ENCODE measurements around the gene PRF1.
"Not testable (repeated sequence)": the region's sequence is repeated elsewhere in the genome, so short reads cannot be mapped to it uniquely, and the experiment has no call there.

Gene PRF1

GRCh38 chr10:70602665-70603448 is at the start of gene PRF1:
Gene PRF1, minus strand, starts transcription at chr10:70602741. Its CDS starts 1,839 bp downstream, at chr10:70600902.
- in situ Hi-C loops (cut with HindIII; ENCODE audit: low sequenced_read_pairs), result no loop called here

GRCh38 chr10:70651661-70652060 is 49.1 kb upstream of the PRF1 start:
- in situ Hi-C loops (cut with HindIII; ENCODE audit: low sequenced_read_pairs), result no loop called here

DNA sequence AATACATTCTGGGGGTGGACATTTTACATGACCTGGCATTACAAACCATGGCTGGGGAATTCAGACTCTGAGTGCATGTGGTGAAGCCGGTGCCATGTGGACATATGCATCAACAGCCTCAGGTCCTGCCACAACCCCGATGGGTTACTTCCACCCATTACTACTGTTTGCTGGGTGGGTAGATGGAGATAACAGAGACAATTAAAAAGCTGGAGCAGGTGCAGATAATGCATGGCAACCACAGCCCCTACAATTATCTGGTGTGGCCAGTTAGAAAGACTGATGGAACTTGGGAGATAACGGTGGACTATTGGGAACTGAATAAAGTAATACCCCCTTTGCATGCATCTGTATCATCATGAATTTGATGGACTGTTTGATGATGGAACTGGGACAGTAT is 48.2 kb upstream of the PRF1 start:
- in situ Hi-C loops (cut with HindIII; ENCODE audit: low sequenced_read_pairs), result no loop called here

- in situ Hi-C loops (cut with HindIII; ENCODE audit: low sequenced_read_pairs), result no loop called here
Measured at GRCh38 chr10:70650104-70650503, 47.6 kb upstream of the PRF1 start.

DNA sequence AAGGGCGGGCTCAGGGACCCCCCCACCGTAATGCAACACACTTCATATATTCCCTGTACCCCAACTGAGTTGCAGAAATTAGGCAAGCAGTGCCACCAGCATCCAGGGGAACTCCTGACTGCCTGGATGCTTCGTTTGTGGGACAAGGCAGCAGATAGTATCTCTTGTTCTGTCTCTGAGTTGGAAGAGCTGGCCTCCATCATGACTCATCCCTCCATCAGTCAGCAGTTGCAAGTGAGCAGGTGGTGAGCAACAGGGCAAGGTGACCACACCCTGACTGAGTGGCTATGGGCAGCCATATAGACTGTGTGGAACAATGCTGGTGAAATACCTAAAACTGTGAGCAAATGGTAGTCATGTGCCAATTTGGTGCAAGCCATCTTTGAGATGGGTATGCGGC is 47.0 kb upstream of the PRF1 start:
- in situ Hi-C loops (cut with HindIII; ENCODE audit: low sequenced_read_pairs), result no loop called here

DNA sequence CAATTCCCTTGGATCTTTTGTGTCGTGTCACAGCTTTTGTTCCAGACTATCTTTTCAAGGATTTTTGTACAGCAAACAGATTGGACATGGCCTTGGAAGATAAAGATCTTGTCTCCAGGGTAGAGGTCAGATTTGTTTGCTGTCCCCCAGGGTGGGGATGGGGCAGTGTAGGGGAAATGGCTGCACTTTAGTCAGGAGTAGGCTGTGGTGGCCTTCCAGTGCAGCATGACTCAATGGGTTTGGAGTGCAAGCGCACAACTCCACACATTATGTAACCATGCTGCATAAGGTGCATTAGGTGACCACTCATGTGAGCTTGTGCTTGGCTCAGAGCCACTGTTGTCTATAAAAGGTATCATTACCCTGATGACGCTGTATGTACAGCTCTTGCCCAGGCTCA is 45.9 kb upstream of the PRF1 start:
- in situ Hi-C loops (cut with HindIII; ENCODE audit: low sequenced_read_pairs), result no loop called here

GRCh38 chr10:70647086-70647485 is 44.5 kb upstream of the PRF1 start:
- in situ Hi-C loops (cut with HindIII; ENCODE audit: low sequenced_read_pairs), result no loop called here

- in situ Hi-C loops (cut with HindIII; ENCODE audit: low sequenced_read_pairs), result not testable (repeated sequence)
Measured at GRCh38 chr10:70644959-70645358, 42.4 kb upstream of the PRF1 start.

- in situ Hi-C loops (cut with HindIII; ENCODE audit: low sequenced_read_pairs), result not testable (repeated sequence)
Measured at GRCh38 chr10:70643272-70643671, 40.7 kb upstream of the PRF1 start.

DNA sequence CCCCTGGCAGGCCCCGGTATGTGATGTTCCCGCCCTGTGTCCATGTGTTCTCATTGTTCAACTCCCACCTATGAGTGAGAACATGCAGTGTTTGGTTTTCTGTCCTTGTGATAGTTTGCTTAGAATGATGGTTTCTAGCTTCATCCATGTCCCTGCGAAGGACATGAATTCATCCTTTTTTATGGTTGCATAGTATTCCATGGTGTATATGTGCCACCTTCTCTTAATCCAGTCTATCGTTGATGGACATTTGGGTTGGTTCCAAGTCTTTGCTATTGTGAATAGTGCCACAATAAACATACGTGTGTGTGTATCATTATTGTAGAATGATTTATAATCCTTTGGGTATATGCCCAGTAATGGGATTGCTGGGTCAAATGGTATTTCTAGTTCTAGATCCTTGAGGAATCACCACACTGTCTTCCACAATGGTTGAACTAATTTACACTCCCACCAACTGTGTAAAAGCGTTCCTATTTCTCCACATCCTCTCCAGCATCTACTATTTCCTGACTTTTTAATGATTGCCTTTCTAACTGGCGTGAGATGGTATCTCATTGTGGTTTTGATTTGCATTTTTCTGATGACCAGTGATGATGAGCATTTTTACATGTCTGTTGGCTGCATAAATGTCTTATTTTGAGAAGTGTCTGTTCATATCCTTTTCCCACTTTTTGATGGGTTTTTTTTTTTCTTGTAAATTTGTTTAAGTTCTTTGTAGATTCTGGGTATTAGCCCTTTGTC is 37.3 kb upstream of the PRF1 start:
- in situ Hi-C loops (cut with HindIII; ENCODE audit: low sequenced_read_pairs), result not testable (repeated sequence)

DNA sequence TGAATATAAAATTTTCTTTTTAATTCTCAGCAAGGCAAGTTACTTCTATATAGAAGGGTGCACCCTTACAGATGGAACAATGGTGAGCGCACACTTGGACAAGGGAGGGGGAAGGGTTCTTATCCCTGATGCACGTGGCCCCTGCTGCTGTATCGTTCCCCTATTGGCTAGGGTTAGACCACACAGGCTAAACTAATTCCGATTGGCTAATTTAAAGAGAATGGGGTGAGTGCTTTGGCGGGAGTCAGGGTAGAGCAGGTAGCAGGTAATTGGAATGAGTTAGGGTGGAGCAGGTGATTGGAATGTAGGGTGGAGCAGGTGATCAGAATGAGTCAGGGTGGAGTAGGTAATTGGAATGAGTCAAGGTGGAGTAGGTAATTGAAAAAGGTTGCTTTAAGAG is 32.0 kb upstream of the PRF1 start:
- in situ Hi-C loops (cut with HindIII; ENCODE audit: low sequenced_read_pairs), result not testable (repeated sequence)

GRCh38 chr10:70634011-70634410 is 31.5 kb upstream of the PRF1 start:
- in situ Hi-C loops (cut with HindIII; ENCODE audit: low sequenced_read_pairs), result no loop called here

- in situ Hi-C loops (cut with HindIII; ENCODE audit: low sequenced_read_pairs), result not testable (repeated sequence)
Measured at GRCh38 chr10:70631735-70632134, 29.2 kb upstream of the PRF1 start.

DNA sequence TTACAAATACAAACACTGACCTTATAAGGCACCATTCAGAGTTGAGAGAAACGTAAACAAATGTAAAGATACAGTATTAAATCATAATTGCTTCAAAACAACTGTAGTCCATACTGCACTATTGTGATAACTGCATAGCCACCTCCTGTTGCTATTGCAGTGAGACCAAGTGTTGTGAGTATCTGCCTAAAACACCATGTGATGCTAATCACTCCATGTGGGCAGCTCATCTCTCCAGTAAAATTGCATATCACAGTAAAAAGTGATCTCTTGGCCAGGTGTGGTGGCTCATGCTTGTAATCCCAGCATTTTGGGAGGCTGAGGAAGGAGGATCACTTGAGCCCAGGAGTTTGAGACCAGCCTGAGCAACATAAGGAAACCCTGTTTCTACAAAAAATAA is 26.8 kb upstream of the PRF1 start:
- in situ Hi-C loops (cut with HindIII; ENCODE audit: low sequenced_read_pairs), result no loop called here

GRCh38 chr10:70626056-70626455 is 23.5 kb upstream of the PRF1 start:
- in situ Hi-C loops (cut with HindIII; ENCODE audit: low sequenced_read_pairs), result no loop called here

DNA sequence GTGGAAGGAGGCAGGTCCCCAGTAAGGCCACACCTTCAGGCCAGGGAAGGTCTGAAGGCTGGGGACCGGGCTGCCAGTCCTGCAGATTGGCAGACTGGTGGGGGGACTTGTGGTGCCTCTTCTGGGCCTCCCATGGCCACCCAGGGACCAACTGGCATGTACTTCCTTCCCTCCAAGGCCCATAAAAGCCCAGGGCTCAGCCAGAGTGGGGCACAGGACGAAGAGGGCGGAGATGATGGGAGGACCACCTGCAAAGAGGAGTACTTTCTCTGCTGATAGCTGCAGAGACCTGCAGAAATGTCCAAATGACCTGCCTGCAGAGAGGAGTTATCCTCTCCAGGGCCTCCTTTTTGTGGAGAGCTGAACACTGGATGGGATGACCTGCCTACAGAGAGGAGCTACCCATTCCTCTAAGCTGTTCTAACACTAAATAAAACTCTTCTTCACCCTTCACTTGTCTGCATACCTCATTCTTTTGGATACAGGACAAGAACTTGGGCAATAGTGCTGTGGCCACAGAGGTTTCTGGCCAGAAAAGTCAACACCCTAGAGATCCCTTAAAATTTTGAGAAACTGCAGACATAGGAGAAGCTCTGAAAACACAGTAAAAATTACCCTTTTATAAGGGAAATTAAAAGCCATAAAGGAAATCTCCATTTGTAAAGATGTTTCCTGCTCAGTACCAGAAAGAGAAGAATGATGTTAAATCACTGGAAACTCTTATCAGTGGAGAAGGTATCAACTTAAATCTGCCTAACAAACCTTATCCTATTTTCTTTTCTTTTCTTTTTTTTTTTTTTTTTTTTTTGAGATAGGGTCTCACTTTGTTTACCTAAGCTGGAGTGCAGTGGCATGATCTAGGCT is 20.7 kb upstream of the PRF1 start:
- in situ Hi-C loops (cut with HindIII; ENCODE audit: low sequenced_read_pairs), result no loop called here

- in situ Hi-C loops (cut with HindIII; ENCODE audit: low sequenced_read_pairs), result no loop called here
Measured at GRCh38 chr10:70622541-70622940, 20.0 kb upstream of the PRF1 start.

- in situ Hi-C loops (cut with HindIII; ENCODE audit: low sequenced_read_pairs), result no loop called here
Measured at GRCh38 chr10:70621503-70622078, 19.1 kb upstream of the PRF1 start.

GRCh38 chr10:70620020-70620289 is 17.4 kb upstream of the PRF1 start:
- in situ Hi-C loops (cut with HindIII; ENCODE audit: low sequenced_read_pairs), result no loop called here

DNA sequence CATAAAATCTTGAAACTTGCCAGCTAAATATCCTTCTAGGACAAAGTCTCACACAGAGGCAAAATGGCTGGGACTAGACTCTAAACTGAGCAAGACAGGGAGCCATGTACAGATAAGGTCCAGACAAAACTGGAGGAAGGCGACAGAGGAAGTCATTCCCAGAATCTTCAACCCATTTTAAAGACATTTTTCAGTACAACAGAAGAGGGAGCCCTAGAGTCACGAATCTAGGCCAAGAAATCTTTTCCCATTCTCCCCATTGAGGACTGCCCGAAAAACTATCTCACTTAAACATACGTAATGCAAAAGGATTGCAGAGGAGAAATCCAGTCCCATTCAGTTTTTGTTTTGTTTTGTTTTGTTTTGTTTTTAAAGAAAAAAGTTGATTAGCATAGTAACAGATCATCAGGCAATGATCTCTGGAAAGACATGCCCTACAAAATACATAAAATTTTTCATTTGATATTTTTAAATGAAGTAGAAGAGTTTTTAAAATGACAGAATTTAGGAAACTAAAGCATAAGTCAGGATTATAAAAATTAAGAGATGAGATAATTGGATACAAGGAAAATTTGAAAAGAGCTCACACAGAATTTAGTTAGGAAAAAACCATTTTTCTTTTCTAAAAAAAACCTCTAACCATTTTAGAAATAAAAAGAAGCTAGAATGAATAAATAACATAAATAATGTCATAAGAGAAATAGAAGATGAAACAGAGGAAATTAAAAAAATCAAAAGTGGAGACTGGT is 16.9 kb upstream of the PRF1 start:
- in situ Hi-C loops (cut with HindIII; ENCODE audit: low sequenced_read_pairs), result no loop called here

GRCh38 chr10:70618663-70619062 is 16.1 kb upstream of the PRF1 start:
- in situ Hi-C loops (cut with HindIII; ENCODE audit: low sequenced_read_pairs), result no loop called here
